Measurements from ENCODE around the gene PMIS2.
"Not testable (repeated sequence)": the region's sequence is repeated elsewhere in the genome, so short reads cannot be mapped to it uniquely, and the experiment has no call there.

DNA sequence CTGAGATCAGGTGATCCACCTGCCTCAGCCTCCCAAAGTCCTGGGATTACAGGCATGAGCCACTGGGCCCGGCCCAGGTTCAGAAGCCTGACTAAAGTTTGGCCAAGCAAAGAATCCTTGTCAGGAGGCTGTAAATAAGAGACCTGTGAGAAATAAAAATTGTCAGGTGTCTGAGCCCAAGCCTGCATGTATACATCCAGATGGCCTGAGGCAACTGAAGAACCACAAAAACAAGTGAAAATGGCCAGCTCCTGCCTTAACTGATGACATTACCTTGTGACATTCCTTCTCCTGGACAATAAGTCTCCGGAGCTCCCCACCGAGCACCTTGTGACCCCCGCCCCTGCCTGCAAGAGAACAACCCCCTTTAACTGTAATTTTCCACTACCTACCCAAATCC lies 18.5 kb downstream of the PMIS2 start:
- TF ChIP-seq, protein P1, sequence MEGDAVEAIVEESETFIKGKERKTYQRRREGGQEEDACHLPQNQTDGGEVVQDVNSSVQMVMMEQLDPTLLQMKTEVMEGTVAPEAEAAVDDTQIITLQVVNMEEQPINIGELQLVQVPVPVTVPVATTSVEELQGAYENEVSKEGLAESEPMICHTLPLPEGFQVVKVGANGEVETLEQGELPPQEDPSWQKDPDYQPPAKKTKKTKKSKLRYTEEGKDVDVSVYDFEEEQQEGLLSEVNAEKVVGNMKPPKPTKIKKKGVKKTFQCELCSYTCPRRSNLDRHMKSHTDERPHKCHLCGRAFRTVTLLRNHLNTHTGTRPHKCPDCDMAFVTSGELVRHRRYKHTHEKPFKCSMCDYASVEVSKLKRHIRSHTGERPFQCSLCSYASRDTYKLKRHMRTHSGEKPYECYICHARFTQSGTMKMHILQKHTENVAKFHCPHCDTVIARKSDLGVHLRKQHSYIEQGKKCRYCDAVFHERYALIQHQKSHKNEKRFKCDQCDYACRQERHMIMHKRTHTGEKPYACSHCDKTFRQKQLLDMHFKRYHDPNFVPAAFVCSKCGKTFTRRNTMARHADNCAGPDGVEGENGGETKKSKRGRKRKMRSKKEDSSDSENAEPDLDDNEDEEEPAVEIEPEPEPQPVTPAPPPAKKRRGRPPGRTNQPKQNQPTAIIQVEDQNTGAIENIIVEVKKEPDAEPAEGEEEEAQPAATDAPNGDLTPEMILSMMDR (IDR thresholded peaks at IDR 0.05), result not testable (repeated sequence)
- TF ChIP-seq POLR2AphosphoS5 (IDR thresholded peaks at IDR 0.05; ENCODE audit: low read depth, low read length); TCF7L2 (IDR thresholded peaks at IDR 0.05; ENCODE audit: low read depth, low read length); SIN3A (IDR thresholded peaks at IDR 0.05; ENCODE audit: borderline replicate concordance, insufficient read depth, low read depth, low read length): not testable (repeated sequence)
- TF ChIP-seq, protein P2, sequence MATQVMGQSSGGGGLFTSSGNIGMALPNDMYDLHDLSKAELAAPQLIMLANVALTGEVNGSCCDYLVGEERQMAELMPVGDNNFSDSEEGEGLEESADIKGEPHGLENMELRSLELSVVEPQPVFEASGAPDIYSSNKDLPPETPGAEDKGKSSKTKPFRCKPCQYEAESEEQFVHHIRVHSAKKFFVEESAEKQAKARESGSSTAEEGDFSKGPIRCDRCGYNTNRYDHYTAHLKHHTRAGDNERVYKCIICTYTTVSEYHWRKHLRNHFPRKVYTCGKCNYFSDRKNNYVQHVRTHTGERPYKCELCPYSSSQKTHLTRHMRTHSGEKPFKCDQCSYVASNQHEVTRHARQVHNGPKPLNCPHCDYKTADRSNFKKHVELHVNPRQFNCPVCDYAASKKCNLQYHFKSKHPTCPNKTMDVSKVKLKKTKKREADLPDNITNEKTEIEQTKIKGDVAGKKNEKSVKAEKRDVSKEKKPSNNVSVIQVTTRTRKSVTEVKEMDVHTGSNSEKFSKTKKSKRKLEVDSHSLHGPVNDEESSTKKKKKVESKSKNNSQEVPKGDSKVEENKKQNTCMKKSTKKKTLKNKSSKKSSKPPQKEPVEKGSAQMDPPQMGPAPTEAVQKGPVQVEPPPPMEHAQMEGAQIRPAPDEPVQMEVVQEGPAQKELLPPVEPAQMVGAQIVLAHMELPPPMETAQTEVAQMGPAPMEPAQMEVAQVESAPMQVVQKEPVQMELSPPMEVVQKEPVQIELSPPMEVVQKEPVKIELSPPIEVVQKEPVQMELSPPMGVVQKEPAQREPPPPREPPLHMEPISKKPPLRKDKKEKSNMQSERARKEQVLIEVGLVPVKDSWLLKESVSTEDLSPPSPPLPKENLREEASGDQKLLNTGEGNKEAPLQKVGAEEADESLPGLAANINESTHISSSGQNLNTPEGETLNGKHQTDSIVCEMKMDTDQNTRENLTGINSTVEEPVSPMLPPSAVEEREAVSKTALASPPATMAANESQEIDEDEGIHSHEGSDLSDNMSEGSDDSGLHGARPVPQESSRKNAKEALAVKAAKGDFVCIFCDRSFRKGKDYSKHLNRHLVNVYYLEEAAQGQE (IDR thresholded peaks at IDR 0.05; ENCODE audit: insufficient read depth in 1 of 2, low read depth in 2 of 2, low read length in 1 of 2), result not testable (repeated sequence)

Data from Panc1 (cell line).